OCI-LY1 (cell line): ENCODE measurements around the gene ZEB1.

ENCODE experiments used
- H2AFZ ChIP-seq: fragments of 200-600 bp; sonication (generic), shearing (Covaris generic); 2 replicates; pipeline ENCODE4 v1.6.0; 2014; ENCODE audit warnings: antibody characterized with exemption, mild to moderate bottlenecking, low read length
- H3F3A ChIP-seq: fragments of 200-600 bp; sonication (generic), shearing (Covaris generic); 2 replicates; pipeline ENCODE4 v1.6.0; 2014; ENCODE audit warnings: mild to moderate bottlenecking, antibody characterized with exemption, low read length, moderate library complexity; ENCODE audit not compliant: insufficient read depth
- H3K27ac ChIP-seq: fragments of 200-600 bp; sonication (generic); 2 replicates; pipeline ENCODE4 v1.5.1; 2014; ENCODE audit warnings: low read length, mixed run types, mild to moderate bottlenecking, low read depth; ENCODE audit not compliant: poor library complexity, severe bottlenecking
- H3K27me3 ChIP-seq: fragments of 200-600 bp; sonication (generic); 2 replicates; pipeline ENCODE4 v1.6.0; 2014; ENCODE audit warnings: antibody characterized with exemption, mild to moderate bottlenecking, low read length, moderate library complexity; ENCODE audit not compliant: insufficient read depth
- H3K36me3 ChIP-seq: fragments of 200-600 bp; sonication (generic); 2 replicates; pipeline ENCODE4 v1.6.1; 2014; ENCODE audit warnings: mild to moderate bottlenecking, antibody characterized with exemption, low read length, moderate library complexity, mixed read lengths; ENCODE audit not compliant: insufficient read depth
- H3K4me1 ChIP-seq: fragments of 200-600 bp; sonication (generic); 2 replicates; pipeline ENCODE4 v1.5.1; 2014; ENCODE audit warnings: mild to moderate bottlenecking, low read length, moderate library complexity; ENCODE audit not compliant: insufficient read depth, severe bottlenecking
- H3K4me2 ChIP-seq: fragments of 200-600 bp; sonication (generic), shearing (Covaris generic); 2 replicates; pipeline ENCODE4 v1.6.1; 2014; ENCODE audit warnings: low read length
- H3K4me3 ChIP-seq: fragments of 200-600 bp; sonication (generic); 2 replicates; pipeline ENCODE4 v1.5.1; 2014; ENCODE audit warnings: low read length, low read depth, mild to moderate bottlenecking, mixed read lengths; ENCODE audit not compliant: poor library complexity, severe bottlenecking
- H3K79me2 ChIP-seq: fragments of 200-600 bp; shearing (Covaris generic); 2 replicates; pipeline ENCODE4 v1.6.1; 2016; ENCODE audit warnings: mixed run types, low read length, mixed read lengths; ENCODE audit not compliant: insufficient read depth
- H3K9ac ChIP-seq: fragments of 200-600 bp; sonication (generic), shearing (Covaris generic); 2 replicates; pipeline ENCODE4 v1.6.1; 2014; ENCODE audit warnings: mild to moderate bottlenecking, low read length, mixed read lengths
- H3K9me2 ChIP-seq: fragments of 200-600 bp; sonication (generic), shearing (Covaris generic); 2 replicates; pipeline ENCODE4 v1.6.1; 2014; ENCODE audit warnings: low read depth, mild to moderate bottlenecking, low read length, mixed read lengths
- H3K9me3 ChIP-seq: fragments of 200-600 bp; shearing (Covaris generic); 2 replicates; pipeline ENCODE4 v1.6.1; 2014; ENCODE audit warnings: low read length, mixed read lengths
- H4K20me1 ChIP-seq: fragments of 200-600 bp; sonication (generic), shearing (Covaris generic); 2 replicates; pipeline ENCODE4 v1.6.0; 2016; ENCODE audit warnings: mild to moderate bottlenecking, low read length; ENCODE audit not compliant: insufficient read depth
- EZH2 ChIP-seq: fragments of 200-600 bp; sonication (generic), shearing (Covaris generic); IDR thresholded peaks from 2 replicates; pipeline ENCODE4 v1.8.0; 2017; ENCODE audit warnings: borderline replicate concordance, mixed run types, mild to moderate bottlenecking, antibody characterized with exemption, low read length, moderate library complexity, mixed read lengths
- TF ChIP-seq, protein P1 (sequence below): fragments of 200-600 bp; sonication (generic), shearing (Covaris generic); IDR thresholded peaks from 2 replicates; pipeline ENCODE4 v1.5.1; 2017; ENCODE audit warnings: mild to moderate bottlenecking, antibody characterized with exemption, low read length, moderate library complexity, mixed read lengths

ZEB1 gene

DNA sequence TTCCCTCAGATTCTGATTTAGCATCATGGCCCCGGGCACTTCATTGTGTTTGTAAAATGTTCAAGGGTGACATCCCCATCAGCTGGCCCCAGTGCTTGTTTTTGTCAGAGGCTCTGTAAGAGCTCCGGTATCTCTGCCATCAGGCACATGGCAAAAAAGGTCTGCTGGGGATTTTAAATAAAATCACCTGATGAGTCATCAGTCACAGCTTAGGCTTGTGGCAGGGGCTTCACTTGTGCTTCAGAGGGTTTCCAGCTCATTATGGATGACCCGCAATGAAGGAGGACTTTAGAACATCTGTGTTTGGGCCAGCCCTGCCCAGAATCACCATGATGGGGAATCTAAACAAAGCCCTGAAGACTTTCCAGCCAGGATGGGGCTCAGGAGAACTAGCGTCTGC is 259.9 kb downstream of the ZEB1 start:
- Histone ChIP-seq H3K9me3 (no peaks in the 10 kb centered on the region), H2AFZ (no peak overlapping the region), H3K79me2 (no peaks in the 10 kb centered on the region), H3K9ac (no peak overlapping the region), H3K36me3 (no peaks in the 10 kb centered on the region), H3K4me3 (no peak overlapping the region), H3K4me2 (no peak overlapping the region), H3K4me1 (no peaks in the 10 kb centered on the region), H3K9me2 (no peaks in the 10 kb centered on the region), H3F3A (no peaks in the 10 kb centered on the region), H4K20me1 (no peaks in the 10 kb centered on the region), H3K27me3 (no peaks in the 10 kb centered on the region; the same call in 1 of the 2 replicates), H3K27ac (no peak overlapping the region)
- TF ChIP-seq EZH2, result no peak
- TF ChIP-seq, protein P1, sequence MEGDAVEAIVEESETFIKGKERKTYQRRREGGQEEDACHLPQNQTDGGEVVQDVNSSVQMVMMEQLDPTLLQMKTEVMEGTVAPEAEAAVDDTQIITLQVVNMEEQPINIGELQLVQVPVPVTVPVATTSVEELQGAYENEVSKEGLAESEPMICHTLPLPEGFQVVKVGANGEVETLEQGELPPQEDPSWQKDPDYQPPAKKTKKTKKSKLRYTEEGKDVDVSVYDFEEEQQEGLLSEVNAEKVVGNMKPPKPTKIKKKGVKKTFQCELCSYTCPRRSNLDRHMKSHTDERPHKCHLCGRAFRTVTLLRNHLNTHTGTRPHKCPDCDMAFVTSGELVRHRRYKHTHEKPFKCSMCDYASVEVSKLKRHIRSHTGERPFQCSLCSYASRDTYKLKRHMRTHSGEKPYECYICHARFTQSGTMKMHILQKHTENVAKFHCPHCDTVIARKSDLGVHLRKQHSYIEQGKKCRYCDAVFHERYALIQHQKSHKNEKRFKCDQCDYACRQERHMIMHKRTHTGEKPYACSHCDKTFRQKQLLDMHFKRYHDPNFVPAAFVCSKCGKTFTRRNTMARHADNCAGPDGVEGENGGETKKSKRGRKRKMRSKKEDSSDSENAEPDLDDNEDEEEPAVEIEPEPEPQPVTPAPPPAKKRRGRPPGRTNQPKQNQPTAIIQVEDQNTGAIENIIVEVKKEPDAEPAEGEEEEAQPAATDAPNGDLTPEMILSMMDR, result no peak
